Keratinocyte (primary cell): ENCODE results near the gene PLAAT4. TPM values are rescaled to one million over a fixed set of nuclear protein-coding genes. Genes with fewer than 3 reads are reported as not detected.

ENCODE experiments used
- DNase-seq: peaks from one replicate; pipeline ENCODE4 v3.0.0-alpha.2; 2011; ENCODE audit warnings: low read depth, missing footprints, low spot score
- FAIRE-seq: peaks from 2 replicates; lab custom pipeline; 2011; peaks lifted over from hg19 to GRCh38; lab: Jason Lieb, UNC
- H2AFZ ChIP-seq: 2 replicates; pipeline ENCODE4 v1.6.0; 2012; ENCODE audit warnings: low read length, control low read depth, inconsistent platforms; ENCODE audit not compliant: control insufficient read depth
- H3K27ac ChIP-seq: 2 replicates; pipeline ENCODE4 v1.5.1; 2011; ENCODE audit warnings: low read length; ENCODE audit not compliant: control insufficient read depth, insufficient read depth
- H3K27me3 ChIP-seq: 3 replicates; pipeline ENCODE4 v1.6.0; 2011; ENCODE audit warnings: low read length; ENCODE audit not compliant: control insufficient read depth, insufficient read depth; ENCODE audit errors: extremely low read depth
- H3K36me3 ChIP-seq, 2 experiments: 2 replicates in 1 of 2; 3 replicates in 1 of 2; pipeline ENCODE4 v1.5.1; 2011; ENCODE audit warnings: low read length in 2 of 2, mild to moderate bottlenecking in 1 of 2; ENCODE audit not compliant: control insufficient read depth in 2 of 2, insufficient read depth in 2 of 2; ENCODE audit errors: extremely low read depth in 1 of 2
- H3K4me1 ChIP-seq: 3 replicates; pipeline ENCODE4 v1.5.1; 2011; ENCODE audit warnings: low read length; ENCODE audit not compliant: control insufficient read depth, insufficient read depth; ENCODE audit errors: extremely low read depth
- H3K4me2 ChIP-seq: 3 replicates; pipeline ENCODE4 v1.6.0; 2011; ENCODE audit warnings: low read depth, low read length; ENCODE audit not compliant: control insufficient read depth, insufficient read depth; ENCODE audit errors: extremely low read depth
- H3K4me3 ChIP-seq, 3 experiments: fragments of 200-600 bp in 1 of 3; sonication (generic) in 1 of 3; 2 replicates in 2 of 3; 3 replicates in 1 of 3; pipeline ENCODE4 v1.5.1; 2011 to 2016; ENCODE audit warnings: low read length in 3 of 3, mild to moderate bottlenecking in 3 of 3, control low read depth in 2 of 3, inconsistent platforms in 1 of 3, low read depth in 1 of 3, mixed read lengths in 1 of 3, mixed run types in 1 of 3, moderate library complexity in 1 of 3; ENCODE audit not compliant: control insufficient read depth in 2 of 3, insufficient read depth in 2 of 3; ENCODE audit errors: extremely low read depth in 1 of 3
- H3K79me2 ChIP-seq: 2 replicates; pipeline ENCODE4 v1.6.0; 2012; ENCODE audit warnings: low read length; ENCODE audit not compliant: control insufficient read depth, insufficient read depth
- H3K9ac ChIP-seq: 3 replicates; pipeline ENCODE4 v1.6.0; 2011; ENCODE audit warnings: low read length; ENCODE audit not compliant: control insufficient read depth, insufficient read depth; ENCODE audit errors: extremely low read depth
- H3K9me1 ChIP-seq: 3 replicates; pipeline ENCODE4 v1.6.0; 2011; ENCODE audit warnings: low read length; ENCODE audit not compliant: control insufficient read depth, insufficient read depth; ENCODE audit errors: extremely low read depth
- H3K9me3 ChIP-seq: 2 replicates; pipeline ENCODE4 v1.5.1; 2012; ENCODE audit warnings: low read depth, low read length; ENCODE audit not compliant: control insufficient read depth
- H4K20me1 ChIP-seq: 3 replicates; pipeline ENCODE4 v1.6.0; 2011; ENCODE audit warnings: low read length; ENCODE audit not compliant: control insufficient read depth, insufficient read depth; ENCODE audit errors: extremely low read depth
- EZH2 ChIP-seq: IDR thresholded peaks from one replicate; pipeline ENCODE4 v1.6.1; 2012; ENCODE audit warnings: inconsistent platforms, mild to moderate bottlenecking, low read length, moderate library complexity
- dilution Hi-C: fragments of 300-500 bp; cut with MboI; formaldehyde crosslinking; loops from one replicate; pipeline ENCODE4 v1.7.0; 2020; ENCODE audit warnings: low sequenced_read_pairs; ENCODE audit not compliant: extremely low pct_ligation_motif_present
- polyA plus RNA-seq, 5 experiments: library from polyadenylated mRNA; depleted of rRNA in 3 of 5; stranded (reverse) in 3 of 5; stranded (forward) in 1 of 5; unstranded in 1 of 5; fragments of >200 nt; gene quantifications; 1 replicate in 1 of 5; 2 replicates in 3 of 5; 3 replicates in 1 of 5; pipeline versions ENCODE4 v1.2.1 to v1.2.3, GENCODE V29; 2011 to 2012; ENCODE audit warnings: missing spikeins in 2 of 5, low read depth in 1 of 5, low replicate concordance in 1 of 5
- TF ChIP-seq, protein P1 (sequence below), 3 experiments: IDR thresholded peaks in 1 of 3; conservative IDR thresholded peaks in 1 of 3; optimal IDR thresholded peaks in 1 of 3; 2 replicates in 2 of 3; 3 replicates in 1 of 3; pipeline versions ENCODE3 to v1.5.1; 2011; ENCODE audit warnings: low read length in 3 of 3, mild to moderate bottlenecking in 3 of 3, moderate library complexity in 2 of 3, control low read depth in 1 of 3, inconsistent platforms in 1 of 3; ENCODE audit not compliant: insufficient read depth in 2 of 3; ENCODE audit errors: extremely low read depth in 1 of 3

Gene PLAAT4
- polyA plus RNA-seq, 1 donor (not counting 4 experiments of a cell fraction or from before 2014, with no cell fraction given), result 2.0 TPM

DNA sequence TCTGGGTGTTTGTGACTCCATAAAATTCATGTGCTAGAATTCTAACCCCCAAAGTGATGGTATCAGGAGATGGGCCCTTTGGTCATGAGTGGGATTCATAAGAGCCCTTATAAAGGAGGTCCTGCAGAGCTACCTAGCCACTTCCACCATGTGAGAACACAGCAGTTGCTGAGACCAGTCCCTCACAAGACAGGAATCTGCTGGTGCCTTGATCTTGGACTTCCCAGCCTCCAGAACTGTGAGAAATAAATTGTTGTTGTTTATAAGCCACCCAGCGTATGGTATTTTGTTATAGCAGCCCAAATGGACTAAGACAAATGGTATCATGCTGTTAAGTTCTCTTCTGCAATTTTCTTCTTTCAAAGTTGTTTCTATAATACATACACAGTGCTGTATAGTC lies 44.2 kb upstream of the PLAAT4 start:
- dilution Hi-C loops, result no loop called here
- no peaks in the 10 kb centered on the region for H4K20me1 ChIP-seq
- H3K9me3 ChIP-seq, result no peaks in the 10 kb centered on the region
- TF ChIP-seq, protein P1, sequence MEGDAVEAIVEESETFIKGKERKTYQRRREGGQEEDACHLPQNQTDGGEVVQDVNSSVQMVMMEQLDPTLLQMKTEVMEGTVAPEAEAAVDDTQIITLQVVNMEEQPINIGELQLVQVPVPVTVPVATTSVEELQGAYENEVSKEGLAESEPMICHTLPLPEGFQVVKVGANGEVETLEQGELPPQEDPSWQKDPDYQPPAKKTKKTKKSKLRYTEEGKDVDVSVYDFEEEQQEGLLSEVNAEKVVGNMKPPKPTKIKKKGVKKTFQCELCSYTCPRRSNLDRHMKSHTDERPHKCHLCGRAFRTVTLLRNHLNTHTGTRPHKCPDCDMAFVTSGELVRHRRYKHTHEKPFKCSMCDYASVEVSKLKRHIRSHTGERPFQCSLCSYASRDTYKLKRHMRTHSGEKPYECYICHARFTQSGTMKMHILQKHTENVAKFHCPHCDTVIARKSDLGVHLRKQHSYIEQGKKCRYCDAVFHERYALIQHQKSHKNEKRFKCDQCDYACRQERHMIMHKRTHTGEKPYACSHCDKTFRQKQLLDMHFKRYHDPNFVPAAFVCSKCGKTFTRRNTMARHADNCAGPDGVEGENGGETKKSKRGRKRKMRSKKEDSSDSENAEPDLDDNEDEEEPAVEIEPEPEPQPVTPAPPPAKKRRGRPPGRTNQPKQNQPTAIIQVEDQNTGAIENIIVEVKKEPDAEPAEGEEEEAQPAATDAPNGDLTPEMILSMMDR (optimal IDR thresholded peaks at IDR 0.05 in 1 of 3, IDR thresholded peaks at IDR 0.05 in 1 of 3, conservative IDR thresholded peaks at IDR 0.05 in 1 of 3; ENCODE audit: extremely low read depth in 1 of 3, insufficient read depth in 2 of 3, low read length in 3 of 3), result no peak
- TF ChIP-seq EZH2, result no peak
- no peak overlapping the region for H3K27ac ChIP-seq
- DNase-seq (no peak), FAIRE-seq (no peak)
- H3K4me1 ChIP-seq, result peaks cover 5% of the 10 kb centered on the region
- H2AFZ ChIP-seq, result no peak overlapping the region
- H3K4me3 ChIP-seq, result no peak overlapping the region
- peaks cover 39% of the 10 kb centered on the region for H3K27me3 ChIP-seq
- H3K79me2 ChIP-seq, result no peaks in the 10 kb centered on the region
- no peak overlapping the region for H3K9ac ChIP-seq
- H3K4me2 ChIP-seq, result no peak overlapping the region
- H3K9me1 ChIP-seq, result no peaks in the 10 kb centered on the region
- H3K36me3 ChIP-seq, result no peaks in the 10 kb centered on the region

DNA sequence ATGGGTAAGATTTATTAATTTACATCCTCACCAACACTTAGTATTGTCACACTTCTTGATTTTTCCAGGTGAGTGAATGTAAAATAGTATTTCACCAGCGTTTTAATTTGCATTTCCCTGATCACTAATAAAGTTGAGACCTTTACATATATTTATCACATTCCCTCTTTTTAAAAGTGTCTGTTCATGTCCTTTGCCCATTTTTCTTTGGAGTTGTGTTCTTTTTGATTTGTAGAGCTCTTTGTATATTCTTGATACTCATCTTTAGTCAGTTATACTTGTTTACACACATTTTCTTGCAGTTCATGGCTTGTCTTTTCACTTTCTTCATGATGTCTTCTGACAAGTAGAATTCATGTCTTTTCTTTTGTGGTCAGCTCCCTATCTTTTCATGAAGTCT lies 43.5 kb upstream of the PLAAT4 start:
- Histone ChIP-seq H4K20me1 (no peaks in the 10 kb centered on the region), H2AFZ (no peak overlapping the region), H3K4me1 (peaks cover 5% of the 10 kb centered on the region), H3K27ac (no peak overlapping the region), H3K36me3 (no peaks in the 10 kb centered on the region), H3K27me3 (peaks cover 40% of the 10 kb centered on the region), H3K9ac (no peak overlapping the region), H3K9me3 (no peaks in the 10 kb centered on the region), H3K4me3 (no peak overlapping the region), H3K4me2 (no peak overlapping the region), H3K79me2 (no peaks in the 10 kb centered on the region), H3K9me1 (no peaks in the 10 kb centered on the region)
- TF ChIP-seq, protein P1 (optimal IDR thresholded peaks at IDR 0.05 in 1 of 3, IDR thresholded peaks at IDR 0.05 in 1 of 3, conservative IDR thresholded peaks at IDR 0.05 in 1 of 3; ENCODE audit: extremely low read depth in 1 of 3, insufficient read depth in 2 of 3, low read length in 3 of 3), result no peak
- TF ChIP-seq EZH2, result no peak
- dilution Hi-C loops, result no loop called here
- no peak for FAIRE-seq
- DNase-seq, result no peak
